Measurements from ENCODE around the gene FXYD5.
A peak's percentile ranks its signal among the peaks of the same experiment; 100 is the strongest.
"Not testable (repeated sequence)": the region's sequence is repeated elsewhere in the genome, so short reads cannot be mapped to it uniquely, and the experiment has no call there.

FXYD5 gene

GRCh38 chr19:35120492-35120891 is 34.0 kb upstream of the FXYD5 start:
- DNase-seq (ENCODE audit: low read depth) = no peak

GRCh38 chr19:35120898-35121297 is 33.6 kb upstream of the FXYD5 start:
- DNase-seq (ENCODE audit: low read depth) = no peak

- DNase-seq (ENCODE audit: low read depth) = no peak
These were observed 31.6 kb upstream of the FXYD5 start for GRCh38 chr19:35122687-35123551.

- DNase-seq (ENCODE audit: low read depth) = no peak
These were observed 31.0 kb upstream of the FXYD5 start for GRCh38 chr19:35123573-35123972.

- peak; percentile 67 for DNase-seq (ENCODE audit: low read depth)
These were observed 30.2 kb upstream of the FXYD5 start for GRCh38 chr19:35124098-35125060.

GRCh38 chr19:35125270-35125717 is 29.2 kb upstream of the FXYD5 start:
- DNase-seq (ENCODE audit: low read depth) = no peak

GRCh38 chr19:35125749-35126623 is 28.5 kb upstream of the FXYD5 start:
- DNase-seq (ENCODE audit: low read depth) = no peak

- no peak for DNase-seq (ENCODE audit: low read depth)
These were observed 27.9 kb upstream of the FXYD5 start for GRCh38 chr19:35126624-35126959.

- DNase-seq (ENCODE audit: low read depth) = no peak
These were observed 26.7 kb upstream of the FXYD5 start for GRCh38 chr19:35127871-35128270.

GRCh38 chr19:35128398-35129057 is 26.0 kb upstream of the FXYD5 start:
- DNase-seq (ENCODE audit: low read depth) = no peak

GRCh38 chr19:35129724-35130274 is 24.7 kb upstream of the FXYD5 start:
- not testable (repeated sequence) for DNase-seq (ENCODE audit: low read depth)

GRCh38 chr19:35130761-35131720 is 23.5 kb upstream of the FXYD5 start:
- DNase-seq (ENCODE audit: low read depth) = no peak

- DNase-seq (ENCODE audit: low read depth) = no peak
These were observed 22.3 kb upstream of the FXYD5 start for GRCh38 chr19:35132254-35132653.

- no peak for DNase-seq (ENCODE audit: low read depth)
These were observed 20.7 kb upstream of the FXYD5 start for GRCh38 chr19:35133826-35134225.

- DNase-seq (ENCODE audit: low read depth) = no peak
These were observed 19.8 kb upstream of the FXYD5 start, which contains the start of gene LGI4 for GRCh38 chr19:35134601-35135242. TSS of gene LGI4 (minus strand) at chr19:35135059. CDS start at chr19:35134680, 379 bp downstream.

- no peak for DNase-seq (ENCODE audit: low read depth)
These were observed 19.1 kb upstream of the FXYD5 start for GRCh38 chr19:35135389-35135909.

GRCh38 chr19:35136231-35136630 is 18.3 kb upstream of the FXYD5 start:
- DNase-seq (ENCODE audit: low read depth) = no peak

- no peak for DNase-seq (ENCODE audit: low read depth)
These were observed 17.4 kb upstream of the FXYD5 start for GRCh38 chr19:35136977-35137702.

Measured in stimulated activated CD8-positive, alpha-beta memory T cell treated with anti-CD3 and anti-CD28 coated beads, Interleukin-7, amount 100 ng/mL, for 24 hours (primary cell).